Nephron progenitor cell (in vitro differentiated cells): ENCODE measurements around the gene FRMPD4.

Source experiments
- DNase-seq: peaks from one replicate; pipeline ENCODE4 v3.0.0; 2021
- H3K27ac Mint-ChIP-seq: 2 replicates; pipeline ENCODE4 v1.8.0; 2021; ENCODE audit warnings: mild to moderate bottlenecking, moderate library complexity, mixed read lengths
- H3K27me3 Mint-ChIP-seq: 2 replicates; pipeline ENCODE4 v1.8.0; 2021; ENCODE audit warnings: mild to moderate bottlenecking, low read depth, mixed read lengths; ENCODE audit not compliant: poor library complexity
- H3K36me3 Mint-ChIP-seq: 2 replicates; pipeline ENCODE4 v1.8.0; 2021; ENCODE audit warnings: low read depth, mixed read lengths
- H3K4me1 Mint-ChIP-seq: 2 replicates; pipeline ENCODE4 v1.8.0; 2021; ENCODE audit warnings: mixed read lengths
- H3K4me3 Mint-ChIP-seq: 2 replicates; pipeline ENCODE4 v1.8.0; 2021; ENCODE audit warnings: mild to moderate bottlenecking, moderate library complexity, mixed read lengths
- H3K9me3 Mint-ChIP-seq: 2 replicates; pipeline ENCODE4 v1.8.0; 2021; ENCODE audit warnings: mild to moderate bottlenecking, moderate library complexity, mixed read lengths
- CTCF ChIP-seq: fragments of 200-600 bp; sonication (generic); IDR thresholded peaks from 2 replicates; pipeline ENCODE4 v1.5.0; 2021; ENCODE audit warnings: antibody characterized with exemption

FRMPD4 gene

GRCh38 chrX:12657433-12657832, 519.2 kb downstream of the FRMPD4 start:
- no peak overlapping the region for H3K4me3 Mint-ChIP-seq
- H3K27me3 Mint-ChIP-seq = no peaks in the 10 kb centered on the region
- peaks cover 34% of the 10 kb centered on the region for H3K9me3 Mint-ChIP-seq
- H3K27ac Mint-ChIP-seq = no peak overlapping the region
- no peaks in the 10 kb centered on the region for H3K4me1 Mint-ChIP-seq
- TF ChIP-seq CTCF = no peak
- H3K36me3 Mint-ChIP-seq = no peaks in the 10 kb centered on the region
- DNase-seq = no peak

GRCh38 chrX:12657881-12658280, 519.6 kb downstream of the FRMPD4 start:
- Mint-ChIP-seq H3K36me3 (no peaks in the 10 kb centered on the region), H3K4me3 (no peak overlapping the region), H3K9me3 (peaks cover 35% of the 10 kb centered on the region), H3K27me3 (no peaks in the 10 kb centered on the region), H3K4me1 (no peaks in the 10 kb centered on the region), H3K27ac (no peak overlapping the region)
- DNase-seq = no peak
- no peak for TF ChIP-seq CTCF

- no peak overlapping the region for H3K4me3 Mint-ChIP-seq
- DNase-seq = no peak
- no peak overlapping the region for H3K27ac Mint-ChIP-seq
- no peaks in the 10 kb centered on the region for H3K27me3 Mint-ChIP-seq
- no peaks in the 10 kb centered on the region for H3K4me1 Mint-ChIP-seq
- no peaks in the 10 kb centered on the region for H3K36me3 Mint-ChIP-seq
- H3K9me3 Mint-ChIP-seq = peaks cover 55% of the 10 kb centered on the region
- TF ChIP-seq CTCF = no peak
These were observed 523.2 kb downstream of the FRMPD4 start for GRCh38 chrX:12661464-12661863.

GRCh38 chrX:12672367-12673106, 534.3 kb downstream of the FRMPD4 start:
- no peak for DNase-seq
- no peaks in the 10 kb centered on the region for H3K4me1 Mint-ChIP-seq
- H3K9me3 Mint-ChIP-seq = peaks cover 47% of the 10 kb centered on the region
- no peak overlapping the region for H3K4me3 Mint-ChIP-seq
- no peak overlapping the region for H3K27ac Mint-ChIP-seq
- H3K36me3 Mint-ChIP-seq = no peaks in the 10 kb centered on the region
- H3K27me3 Mint-ChIP-seq = no peaks in the 10 kb centered on the region
- TF ChIP-seq CTCF = no peak

GRCh38 chrX:12673487-12673886, 535.2 kb downstream of the FRMPD4 start:
- no peak overlapping the region for H3K27ac Mint-ChIP-seq
- no peaks in the 10 kb centered on the region for H3K4me1 Mint-ChIP-seq
- no peak for TF ChIP-seq CTCF
- H3K4me3 Mint-ChIP-seq = no peak overlapping the region
- H3K9me3 Mint-ChIP-seq = peaks cover 53% of the 10 kb centered on the region
- DNase-seq = no peak
- H3K36me3 Mint-ChIP-seq = no peaks in the 10 kb centered on the region
- H3K27me3 Mint-ChIP-seq = no peaks in the 10 kb centered on the region

GRCh38 chrX:12679522-12679921, 541.2 kb downstream of the FRMPD4 start:
- Mint-ChIP-seq H3K36me3 (no peaks in the 10 kb centered on the region), H3K27ac (peak overlapping the region; percentile 57), H3K9me3 (peaks cover 31% of the 10 kb centered on the region)

More at GRCh38 chrX:12679522-12679921, 541.2 kb downstream of the FRMPD4 start:
- H3K4me1 Mint-ChIP-seq = no peaks in the 10 kb centered on the region
- no peak overlapping the region for H3K4me3 Mint-ChIP-seq
- no peak for TF ChIP-seq CTCF
- DNase-seq = no peak
- no peaks in the 10 kb centered on the region for H3K27me3 Mint-ChIP-seq
